WTC11 (cell line): ENCODE results near the gene RTL5. TPM values are rescaled to one million over a fixed set of nuclear protein-coding genes. Genes with fewer than 3 reads are reported as not detected.
A peak's percentile ranks its signal among the peaks of the same experiment; 100 is the strongest.

ENCODE experiments used
- ATAC-seq: fragments of 200-7000 bp; cut with Tn5 transposase; 2 replicates; pipeline ENCODE4 v1.10.0; 2021; ENCODE audit warnings: mild to moderate bottlenecking, moderate library complexity
- CTCF ChIA-PET: fragments of 300-600 bp; sonication (Branson Sonifier 250); formaldehyde crosslinking; loops from one replicate; lab custom pipeline; 2021; ENCODE audit warnings: antibody characterized with exemption; lab: Charles Lee
- POLR2A ChIA-PET: fragments of 350-600 bp; sonication (Branson Sonifier 250); formaldehyde crosslinking; loops from one replicate; lab custom pipeline; 2021; ENCODE audit warnings: antibody characterized with exemption; lab: Charles Lee
- DNase-seq: peaks from one replicate; pipeline ENCODE4 v3.0.0; 2021; ENCODE audit warnings: low spot score
- H3K27ac Mint-ChIP-seq: 2 replicates; pipeline ENCODE4 v1.8.0; 2021; ENCODE audit warnings: mixed read lengths
- H3K27me3 Mint-ChIP-seq: 2 replicates; pipeline ENCODE4 v1.8.0; 2021; ENCODE audit warnings: low read depth, mild to moderate bottlenecking, moderate library complexity, mixed read lengths
- H3K36me3 Mint-ChIP-seq: 2 replicates; pipeline ENCODE4 v1.8.0; 2021; ENCODE audit warnings: mixed read lengths
- H3K4me1 Mint-ChIP-seq: 2 replicates; pipeline ENCODE4 v1.8.0; 2022; ENCODE audit warnings: mixed read lengths
- H3K4me3 Mint-ChIP-seq: 2 replicates; pipeline ENCODE4 v1.8.0; 2021; ENCODE audit warnings: mild to moderate bottlenecking, moderate library complexity, mixed read lengths
- H3K9me3 Mint-ChIP-seq: 2 replicates; pipeline ENCODE4 v1.8.0; 2021; ENCODE audit warnings: mixed read lengths
- ARID4B ChIP-seq: sonication (generic); formaldehyde crosslinking; IDR thresholded peaks from 2 replicates; pipeline ENCODE4 v1.8.0; 2023; ENCODE audit warnings: missing genetic modification reagents, mild to moderate bottlenecking, borderline replicate concordance
- ATF2 ChIP-seq: sonication (generic); formaldehyde crosslinking; IDR thresholded peaks from 2 replicates; pipeline ENCODE4 v1.8.1; 2022; ENCODE audit warnings: low read depth, missing genetic modification reagents, borderline replicate concordance
- ATF3 ChIP-seq: sonication (generic); formaldehyde crosslinking; conservative IDR thresholded peaks from 2 replicates; pipeline ENCODE4 v1.8.1; 2022; ENCODE audit warnings: mild to moderate bottlenecking, missing genetic modification reagents
- E2F4 ChIP-seq: sonication (generic); formaldehyde crosslinking; IDR thresholded peaks from 2 replicates; pipeline ENCODE4 v1.8.1; 2022; ENCODE audit warnings: low read depth, mild to moderate bottlenecking, moderate library complexity, missing genetic modification reagents, borderline replicate concordance
- ELF4 ChIP-seq: sonication (generic); formaldehyde crosslinking; IDR thresholded peaks from 2 replicates; pipeline ENCODE4 v1.8.1; 2022; ENCODE audit warnings: low read depth, mild to moderate bottlenecking, moderate library complexity, missing genetic modification reagents
- EMX1 ChIP-seq: fragments of 250-450 bp; sonication (Bioruptor Pico); IDR thresholded peaks from 2 replicates; pipeline ENCODE4 v1.8.0; 2021; ENCODE audit warnings: mild to moderate bottlenecking
- FOXK1 ChIP-seq: sonication (generic); formaldehyde crosslinking; IDR thresholded peaks from 2 replicates; pipeline ENCODE4 v1.8.0; 2022; ENCODE audit warnings: mild to moderate bottlenecking, moderate library complexity, missing genetic modification reagents
- IRF1 ChIP-seq: sonication (generic); formaldehyde crosslinking; IDR thresholded peaks from 2 replicates; pipeline ENCODE4 v1.8.0; 2023; ENCODE audit warnings: missing genetic modification reagents
- JAZF1 ChIP-seq: fragments of 250-450 bp; sonication (Bioruptor Pico); IDR thresholded peaks from 2 replicates; pipeline ENCODE4 v1.9.0; 2021; ENCODE audit warnings: moderate library complexity, mild to moderate bottlenecking, inconsistent platforms
- KAT7 ChIP-seq: sonication (generic); formaldehyde crosslinking; IDR thresholded peaks from 2 replicates; pipeline ENCODE4 v1.8.1; 2023; ENCODE audit warnings: missing genetic modification reagents, mild to moderate bottlenecking, borderline replicate concordance
- MAX ChIP-seq: sonication (generic); formaldehyde crosslinking; IDR thresholded peaks from 2 replicates; pipeline ENCODE4 v1.8.0; 2022; ENCODE audit warnings: mild to moderate bottlenecking, missing genetic modification reagents
- NR2C2 ChIP-seq: sonication (generic); formaldehyde crosslinking; IDR thresholded peaks from 2 replicates; pipeline ENCODE4 v1.8.0; 2022; ENCODE audit warnings: mild to moderate bottlenecking, missing genetic modification reagents
- PREB ChIP-seq: sonication (generic); formaldehyde crosslinking; IDR thresholded peaks from 2 replicates; pipeline ENCODE4 v1.8.1; 2022; ENCODE audit warnings: mild to moderate bottlenecking, missing genetic modification reagents, moderate library complexity, borderline replicate concordance
- PRRX2 ChIP-seq: fragments of 250-450 bp; sonication (Bioruptor Pico); IDR thresholded peaks from 2 replicates; pipeline ENCODE4 v1.8.0; 2021; ENCODE audit warnings: mild to moderate bottlenecking
- TCF7 ChIP-seq: sonication (generic); formaldehyde crosslinking; IDR thresholded peaks from 2 replicates; pipeline ENCODE4 v1.8.0; 2022; ENCODE audit warnings: mild to moderate bottlenecking, low read depth, missing genetic modification reagents, moderate library complexity
- ZNF219 ChIP-seq: sonication (generic); formaldehyde crosslinking; IDR thresholded peaks from 2 replicates; pipeline ENCODE4 v1.8.0; 2023; ENCODE audit warnings: missing genetic modification reagents, mild to moderate bottlenecking, borderline replicate concordance
- ZNF263 ChIP-seq: sonication (generic); formaldehyde crosslinking; IDR thresholded peaks from 2 replicates; pipeline ENCODE4 v1.8.1; 2022; ENCODE audit warnings: low read depth, mild to moderate bottlenecking, moderate library complexity, missing genetic modification reagents
- ZNF416 ChIP-seq: fragments of 250-450 bp; sonication (Bioruptor Pico); IDR thresholded peaks from 2 replicates; pipeline ENCODE4 v1.9.0; 2021; ENCODE audit warnings: mild to moderate bottlenecking, inconsistent platforms
- ZNF425 ChIP-seq: fragments of 250-450 bp; sonication (Bioruptor Pico); conservative IDR thresholded peaks from 2 replicates; pipeline ENCODE4 v1.9.0; 2021; ENCODE audit warnings: mild to moderate bottlenecking
- ZNF671 ChIP-seq: fragments of 250-450 bp; sonication (Bioruptor Pico); IDR thresholded peaks from 2 replicates; pipeline ENCODE4 v1.8.0; 2021; ENCODE audit warnings: mild to moderate bottlenecking
- total RNA-seq: library from RNA; stranded (reverse); gene quantifications from 3 replicates; pipeline ENCODE4 v1.2.3, GENCODE V29; 2021

Gene RTL5
- total RNA-seq, 1 experiment from 2014 or later, result 1.3 TPM

- Mint-ChIP-seq H3K4me1 (peaks cover 34% of the 10 kb centered on the region), H3K36me3 (no peaks in the 10 kb centered on the region; the same call in 1 of the 2 replicates), H3K9me3 (no peaks in the 10 kb centered on the region), H3K27me3 (no peaks in the 10 kb centered on the region), H3K27ac (peak overlapping the region; percentile 74; the same call in 1 of the 2 replicates), H3K4me3 (no peak overlapping the region)
- ATAC-seq (no peak), DNase-seq (no peak)
- ChIA-PET POLR2A (no interaction called here), CTCF (no interaction called here)
- TF ChIP-seq ARID4B (CRISPR knock-in tag), result no peak
Observed at GRCh38 chrX:72083291-72083690, 48.4 kb downstream of the RTL5 start.

- Mint-ChIP-seq H3K27me3 (no peaks in the 10 kb centered on the region), H3K9me3 (no peaks in the 10 kb centered on the region), H3K27ac (no peak overlapping the region), H3K4me3 (no peak overlapping the region), H3K4me1 (peaks cover 34% of the 10 kb centered on the region)
- POLR2A ChIA-PET, result no interaction called here
- TF ChIP-seq PREB (CRISPR knock-in tag) (no peak), NR2C2 (no peak), ATF2 (CRISPR knock-in tag) (no peak), ZNF425 (CRISPR knock-in tag) (no peak), E2F4 (CRISPR knock-in tag) (no peak), ATF3 (CRISPR knock-in tag) (no peak), EMX1 (CRISPR knock-in tag) (no peak), ELF4 (CRISPR knock-in tag) (no peak), KAT7 (CRISPR knock-in tag) (no peak), FOXK1 (CRISPR knock-in tag) (no peak), ZNF671 (CRISPR knock-in tag) (no peak), JAZF1 (CRISPR knock-in tag) (no peak), ZNF219 (no peak), TCF7 (CRISPR knock-in tag) (no peak), MAX (CRISPR knock-in tag) (no peak), ZNF263 (no peak), PRRX2 (no peak), IRF1 (CRISPR knock-in tag) (no peak), ZNF416 (no peak)
- TF ChIP-seq, all 79 proteins: peak for 0
- CTCF ChIA-PET, result interaction anchor here (1.1 to 1.4 kb wide), 2 partner anchors 20 to 60 kb away, joined by 3 read pairs; no protein-coding TSS in a partner anchor
- no peaks in the 10 kb centered on the region; the same call in 1 of the 2 replicates for H3K36me3 Mint-ChIP-seq
- ATAC-seq, result no peak
- DNase-seq, result no peak
Observed at GRCh38 chrX:72081605-72082320, 50.0 kb downstream of the RTL5 start.
